Measurements from ENCODE around the gene TBC1D1.

- no peak for TF ChIP-seq CTCF (IDR thresholded peaks at IDR 0.05; ENCODE audit: low read length)
- TF ChIP-seq EZH2 (optimal IDR thresholded peaks at IDR 0.05; ENCODE audit: low read depth, low read length): no peak
- TF ChIP-seq EZH2phosphoT487 (IDR thresholded peaks at IDR 0.05; ENCODE audit: low read length): no peak
These were observed 269.8 kb downstream of the TBC1D1 start for GRCh38 chr4:38160487-38161207.

All from MM.1S (cell line).